DMS153 treated with DMSO at 0.1 percent for 48 hours (cell line): ENCODE data around the gene CREB3.

ENCODE experiments used
- DNase-seq: peaks from one replicate; lab custom pipeline; 2025; ENCODE audit not compliant: unreplicated experiment; lab: John Stamatoyannopoulos, UW

Gene CREB3

DNA sequence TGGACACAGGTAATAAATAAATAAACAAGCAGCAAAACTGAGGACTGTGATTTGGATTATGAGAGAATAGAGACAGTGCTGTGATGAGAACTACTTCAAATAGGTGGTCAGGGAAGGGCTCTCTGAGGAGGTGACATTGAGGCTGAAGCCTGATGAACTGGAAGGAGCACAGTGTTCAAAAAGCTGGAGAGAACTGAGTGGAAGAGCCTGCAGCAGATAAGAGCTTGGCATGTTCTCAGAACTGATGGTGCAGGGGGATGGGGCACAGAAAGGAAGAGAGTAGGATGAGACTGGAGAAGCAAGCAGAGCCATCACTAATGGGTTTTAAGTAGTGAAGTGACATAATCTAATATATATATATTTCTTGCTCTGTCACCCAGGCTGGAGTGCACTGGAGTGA lies 31.5 kb upstream of the CREB3 start:
- DNase-seq, result no peak

DNA sequence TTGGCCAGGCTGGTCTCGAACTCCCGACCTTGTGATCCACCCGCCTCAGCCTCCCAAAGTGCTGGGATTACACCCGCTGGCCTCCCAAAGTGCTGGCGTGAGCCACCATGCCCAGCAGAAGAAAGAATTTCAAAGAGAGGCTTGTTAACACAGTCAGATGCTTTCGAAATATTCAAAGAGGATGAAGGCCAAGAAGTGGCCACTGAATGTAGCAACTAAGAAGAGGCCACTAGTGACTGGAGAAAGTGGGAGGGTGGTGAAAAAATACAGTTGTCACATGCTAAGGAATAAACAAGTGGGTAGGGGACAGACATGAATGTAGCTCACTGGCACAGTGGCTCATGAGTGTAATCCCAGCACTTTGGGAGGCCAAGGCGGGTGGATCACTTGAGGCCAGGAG lies 29.8 kb upstream of the CREB3 start:
- DNase-seq, result no peak

DNA sequence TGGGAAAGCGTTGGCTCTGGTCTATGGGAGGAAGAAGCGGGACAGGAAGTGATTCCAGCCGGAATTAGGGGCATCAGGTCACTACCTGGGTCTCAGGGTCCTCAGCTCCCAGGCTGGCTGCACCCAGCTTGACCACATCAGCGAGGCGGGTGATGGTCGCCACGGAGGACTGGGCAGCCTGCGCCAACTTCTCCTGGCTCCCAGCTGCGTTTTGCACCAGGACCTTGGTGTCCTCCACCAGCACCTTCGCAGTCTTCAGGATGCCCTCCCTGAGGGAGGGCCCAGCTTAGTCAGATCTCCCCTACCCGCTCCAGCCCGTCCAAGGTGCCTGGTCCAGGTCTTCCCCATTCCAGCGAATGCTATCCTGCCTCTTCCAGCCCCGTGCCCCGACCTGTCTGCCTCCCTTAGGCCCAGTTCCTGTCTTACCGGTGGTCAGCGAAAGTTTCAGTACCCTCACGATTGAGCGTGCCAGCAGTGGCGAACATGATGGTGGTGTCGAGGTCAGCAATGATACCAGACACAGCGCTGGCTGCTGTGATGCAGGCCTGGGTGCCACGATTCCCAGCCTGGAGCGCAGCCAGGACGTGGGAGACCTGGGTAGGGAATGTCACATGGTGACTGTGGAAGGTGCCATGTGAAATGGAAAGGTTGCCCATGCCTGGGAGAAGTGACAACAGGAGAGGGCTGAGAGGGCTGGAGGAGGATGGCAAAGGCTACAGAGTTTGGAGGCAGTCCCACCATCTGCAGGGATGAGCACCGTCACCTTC lies 28.4 kb upstream of the CREB3 start:
- DNase-seq, result no peak

DNA sequence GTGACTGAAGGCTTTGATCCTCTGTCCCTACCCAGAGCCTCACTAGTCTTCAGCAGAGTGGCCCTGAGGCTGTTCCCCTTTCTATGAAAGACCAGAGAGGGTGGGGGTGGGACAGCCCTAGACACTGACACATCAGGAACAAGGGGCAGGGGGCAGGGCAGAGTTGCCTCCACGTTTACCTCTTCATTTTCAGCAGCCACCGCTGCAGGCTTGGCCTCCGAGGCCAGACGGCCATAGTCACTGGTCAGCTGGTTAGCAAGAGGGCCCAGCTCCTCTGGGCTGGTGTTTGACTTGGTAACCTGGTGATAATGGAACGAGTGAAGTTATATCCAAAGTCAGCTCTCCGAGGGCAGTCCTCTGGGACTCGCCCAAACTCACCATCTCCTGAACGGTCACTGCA lies 27.1 kb upstream of the CREB3 start:
- no peak for DNase-seq

DNA sequence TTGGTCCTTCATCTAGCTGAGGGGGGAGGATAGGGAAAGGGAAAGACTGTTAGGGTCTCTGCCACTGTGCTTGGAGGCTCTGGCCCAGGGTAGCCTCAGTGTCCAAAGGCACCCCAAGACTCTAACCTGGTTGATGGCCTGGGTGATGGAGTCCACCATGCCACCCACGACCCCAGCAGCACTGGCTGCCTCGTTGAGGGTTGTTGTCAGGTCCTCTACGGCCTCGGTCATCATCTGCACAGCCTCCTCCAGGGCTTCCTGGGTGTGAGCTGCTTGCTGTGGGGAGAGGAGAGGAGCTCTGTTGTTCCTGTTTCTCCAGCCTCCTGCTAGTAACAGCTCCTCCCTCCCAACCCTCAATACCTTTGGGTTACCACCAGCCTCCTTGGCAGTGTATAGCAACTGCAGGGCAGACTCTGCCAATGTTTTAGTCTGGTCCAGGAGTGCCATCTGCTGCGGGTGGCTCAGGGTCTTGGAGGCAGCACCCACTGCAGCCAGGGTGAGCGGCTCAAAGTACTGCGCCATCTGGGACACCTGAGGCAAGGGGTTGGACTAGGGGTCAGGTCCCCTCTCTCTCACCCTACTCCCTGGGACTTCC lies 26.5 kb upstream of the CREB3 start:
- no peak for DNase-seq

DNA sequence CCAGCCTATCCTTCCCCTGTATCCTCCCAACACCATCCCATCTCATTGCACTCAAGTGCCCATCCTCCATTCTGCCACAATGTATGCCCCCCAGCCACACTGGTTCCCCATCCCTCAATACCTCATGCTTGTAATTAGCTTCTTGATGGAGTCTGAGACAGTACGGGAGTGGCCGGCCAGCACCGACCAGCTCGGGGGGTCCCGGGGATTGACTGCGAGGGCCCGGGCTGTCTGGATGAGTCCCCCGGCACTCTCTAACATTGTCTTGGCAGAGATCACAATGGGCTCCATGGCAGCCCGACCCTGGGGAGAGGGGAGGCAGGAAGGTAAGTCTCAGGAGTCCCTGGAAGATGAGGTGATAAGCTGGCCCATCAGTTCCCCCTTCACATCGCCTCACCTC lies 25.5 kb upstream of the CREB3 start:
- DNase-seq, result no peak

- DNase-seq, result no peak
Measured at GRCh38 chr9:35708146-35708545, 24.3 kb upstream of the CREB3 start.

DNA sequence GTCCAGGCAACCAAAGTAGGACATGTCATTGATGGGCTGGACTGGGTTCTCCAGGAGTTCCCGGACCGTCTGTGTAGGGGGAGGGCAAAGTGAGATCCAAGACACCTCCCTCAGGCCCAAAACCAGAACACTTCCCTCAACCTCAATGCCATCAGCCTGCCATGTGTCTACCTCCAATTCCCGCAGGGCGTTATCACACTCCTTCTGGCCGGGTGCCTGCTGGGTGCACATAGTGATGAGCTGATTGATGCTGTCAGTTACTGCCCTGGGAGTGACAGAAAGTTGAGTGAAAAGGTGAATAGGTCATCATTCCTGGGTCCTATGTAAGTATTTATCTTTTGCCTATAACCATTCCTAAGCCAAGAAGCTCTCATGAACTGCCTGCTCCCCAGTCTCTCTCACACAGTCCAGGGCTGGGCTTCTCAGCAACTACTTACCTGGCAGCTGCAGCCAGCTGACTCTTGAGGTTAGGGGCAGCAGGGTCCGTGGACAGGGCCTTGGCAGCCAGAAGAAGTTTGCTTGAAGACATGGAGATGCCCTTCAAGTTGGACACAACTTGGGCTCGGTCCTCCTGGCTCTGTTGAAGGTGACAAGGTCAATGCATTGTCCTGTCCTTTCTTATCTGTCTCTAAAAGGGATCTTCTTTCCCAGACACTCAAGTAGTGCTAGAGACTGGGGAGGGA lies 21.5 kb upstream of the CREB3 start:
- no peak for DNase-seq

DNA sequence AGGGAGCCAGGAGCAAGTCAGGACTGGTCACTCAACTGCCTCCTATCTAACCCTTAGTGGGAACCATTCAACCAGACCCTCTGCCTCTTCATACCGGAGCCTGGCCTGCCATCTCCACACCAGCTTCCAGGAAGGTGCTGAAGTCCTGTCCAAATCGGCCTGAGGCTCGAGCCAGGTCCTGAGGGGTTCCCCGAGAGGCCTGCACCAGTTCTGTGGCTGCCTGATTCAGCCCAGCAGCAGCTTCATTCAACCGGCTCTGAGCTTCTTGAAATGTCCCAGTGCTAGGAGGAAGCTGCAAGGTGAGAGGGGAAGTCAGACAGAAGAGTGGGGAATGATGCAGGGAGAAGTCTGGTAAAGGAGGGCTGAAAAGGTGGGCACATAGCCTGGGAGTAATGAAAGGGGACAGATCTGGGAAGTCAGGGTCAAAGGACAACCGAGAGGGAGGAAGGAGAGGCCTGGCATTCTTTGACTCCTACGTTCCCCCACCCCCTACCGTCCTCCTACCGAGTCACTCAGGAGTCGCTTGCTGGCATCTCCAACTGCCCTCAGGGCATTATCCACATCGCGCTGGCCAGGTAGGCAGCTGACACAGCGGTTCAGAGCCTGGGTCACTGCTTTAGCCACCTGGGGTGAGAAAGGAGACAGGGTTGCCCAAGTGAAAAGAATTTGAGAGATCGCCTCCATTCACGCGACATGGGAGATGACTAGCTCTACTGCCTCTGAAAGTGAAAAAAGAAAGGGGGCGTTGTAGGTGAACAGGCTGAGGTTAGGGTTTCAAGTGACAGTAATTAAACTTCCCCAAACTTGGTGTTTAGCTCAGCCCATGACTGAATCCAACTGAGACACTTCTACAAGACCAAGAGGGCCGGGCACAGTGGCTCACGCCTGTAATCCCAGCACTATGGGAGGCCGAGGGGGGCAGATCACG lies 20.7 kb upstream of the CREB3 start:
- DNase-seq, result no peak

- no peak for DNase-seq
Measured at GRCh38 chr9:35712762-35713400, 19.6 kb upstream of the CREB3 start.

GRCh38 chr9:35713578-35713977 lies 18.9 kb upstream of the CREB3 start:
- no peak for DNase-seq

DNA sequence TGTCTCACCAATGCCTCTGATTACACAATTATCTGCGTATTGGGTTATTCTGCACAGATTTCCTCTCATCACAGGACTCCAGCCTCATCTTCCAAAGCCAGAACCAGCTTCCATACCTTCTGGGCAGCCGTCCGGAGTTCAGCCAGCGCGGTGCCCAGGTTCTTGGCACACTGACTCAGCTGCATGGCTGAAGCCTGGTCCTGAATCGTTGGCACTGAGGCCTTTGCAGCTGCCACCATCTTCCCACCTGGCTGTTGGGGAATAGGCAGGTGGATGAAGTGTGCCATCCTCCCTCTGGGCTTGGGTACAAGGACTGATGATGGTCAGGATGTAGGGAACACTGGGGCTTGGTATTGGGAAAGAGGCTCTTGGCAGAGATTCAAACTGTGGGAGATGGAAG lies 18.3 kb upstream of the CREB3 start:
- DNase-seq, result no peak

DNA sequence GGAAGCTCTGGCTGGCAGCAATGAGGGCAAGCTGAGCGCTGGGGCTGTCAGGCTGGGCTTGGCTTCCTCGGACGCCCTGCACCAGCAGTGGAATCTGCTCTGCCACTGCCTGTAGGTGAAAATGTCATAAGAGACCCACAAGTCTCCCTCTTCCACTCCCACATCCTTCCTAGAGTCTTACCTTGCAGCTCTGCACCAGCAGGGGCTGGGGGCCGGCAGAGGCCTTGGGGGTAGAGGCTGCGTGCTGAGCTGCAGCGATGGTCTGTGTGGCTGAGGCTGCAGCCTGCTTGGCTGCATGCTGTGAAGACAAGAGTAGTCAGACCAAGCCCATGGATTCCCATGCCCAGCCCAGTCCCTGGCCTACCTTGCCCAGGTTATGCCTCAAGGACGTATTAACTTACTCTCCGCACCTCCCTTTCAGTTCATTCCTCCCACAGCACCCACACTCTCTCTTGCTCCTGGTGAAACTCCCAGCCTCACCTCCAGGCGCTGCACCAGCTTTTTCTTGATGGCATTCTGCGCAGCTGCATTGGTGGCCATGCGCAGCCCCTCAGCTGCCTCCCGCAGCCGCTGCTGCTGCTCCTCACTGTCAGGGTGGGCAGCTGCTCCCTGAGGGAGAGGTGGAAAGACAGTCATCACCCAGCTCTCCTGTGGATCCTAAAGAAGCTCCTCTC lies 17.8 kb upstream of the CREB3 start:
- no peak for DNase-seq

- no peak for DNase-seq
Measured at GRCh38 chr9:35716230-35716629, 16.2 kb upstream of the CREB3 start.

GRCh38 chr9:35717132-35717870 lies 15.2 kb upstream of the CREB3 start:
- DNase-seq, result no peak

DNA sequence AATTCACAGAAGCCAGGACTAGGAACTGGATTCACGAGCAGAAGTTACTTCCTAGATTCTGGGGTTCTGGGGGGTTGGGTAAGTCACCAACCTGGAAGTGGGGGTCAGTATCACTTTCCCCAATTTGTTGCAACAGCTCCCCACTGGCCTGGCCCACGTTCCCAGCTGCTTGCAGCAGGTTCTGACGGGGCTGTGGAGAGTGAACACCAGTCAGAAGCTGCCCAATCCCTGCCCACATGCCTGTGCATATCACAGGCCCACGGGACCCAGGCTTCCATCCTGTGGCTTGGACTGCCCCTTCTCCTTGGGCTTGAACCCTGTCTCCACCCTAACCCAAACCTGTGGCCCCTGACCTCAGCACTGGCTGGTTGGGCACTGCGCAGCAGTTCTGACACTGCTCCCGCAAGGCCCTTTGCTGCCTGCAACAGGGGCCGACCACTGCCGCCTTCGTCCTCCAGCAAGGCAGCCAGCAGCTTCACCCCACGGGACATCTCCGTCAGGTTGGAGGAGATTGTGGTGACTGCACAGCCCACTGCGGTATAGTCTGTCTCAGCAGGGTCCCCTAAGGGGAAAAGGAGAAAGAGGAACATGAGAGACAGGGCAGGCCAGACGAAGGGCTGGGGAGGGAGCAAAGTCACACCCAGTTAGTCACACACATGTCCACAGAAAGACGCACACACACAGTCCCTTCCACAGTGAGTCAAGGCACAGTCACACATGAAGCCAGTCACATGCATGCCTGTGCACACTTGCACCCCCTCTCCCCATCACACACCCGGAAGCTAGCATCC lies 13.6 kb upstream of the CREB3 start:
- DNase-seq, result no peak

GRCh38 chr9:35719546-35719945 lies 12.9 kb upstream of the CREB3 start:
- no peak for DNase-seq

GRCh38 chr9:35723426-35723825 lies 9.0 kb upstream of the CREB3 start:
- DNase-seq, result no peak

- DNase-seq, result no peak
Measured at GRCh38 chr9:35723908-35724307, 8.6 kb upstream of the CREB3 start.
